ENCODE data around the gene GPR65.

GRCh38 chr14:88005050-88005481 is at the start of gene GPR65:
- TF ChIP-seq CTCF (IDR thresholded peaks at IDR 0.05 in 4 of 5, conservative IDR thresholded peaks at IDR 0.05 in 1 of 5) (no peak), POLR2A (IDR thresholded peaks at IDR 0.05) (peak in 1 of 2 donors; percentile 18)
